Measurements from ENCODE around the gene VPS13D. TPM values are rescaled to one million over a fixed set of nuclear protein-coding genes. Genes with fewer than 3 reads are reported as not detected.

Gene VPS13D
- total RNA-seq, 1 experiment from 2014 or later: 20.2 TPM

DNA sequence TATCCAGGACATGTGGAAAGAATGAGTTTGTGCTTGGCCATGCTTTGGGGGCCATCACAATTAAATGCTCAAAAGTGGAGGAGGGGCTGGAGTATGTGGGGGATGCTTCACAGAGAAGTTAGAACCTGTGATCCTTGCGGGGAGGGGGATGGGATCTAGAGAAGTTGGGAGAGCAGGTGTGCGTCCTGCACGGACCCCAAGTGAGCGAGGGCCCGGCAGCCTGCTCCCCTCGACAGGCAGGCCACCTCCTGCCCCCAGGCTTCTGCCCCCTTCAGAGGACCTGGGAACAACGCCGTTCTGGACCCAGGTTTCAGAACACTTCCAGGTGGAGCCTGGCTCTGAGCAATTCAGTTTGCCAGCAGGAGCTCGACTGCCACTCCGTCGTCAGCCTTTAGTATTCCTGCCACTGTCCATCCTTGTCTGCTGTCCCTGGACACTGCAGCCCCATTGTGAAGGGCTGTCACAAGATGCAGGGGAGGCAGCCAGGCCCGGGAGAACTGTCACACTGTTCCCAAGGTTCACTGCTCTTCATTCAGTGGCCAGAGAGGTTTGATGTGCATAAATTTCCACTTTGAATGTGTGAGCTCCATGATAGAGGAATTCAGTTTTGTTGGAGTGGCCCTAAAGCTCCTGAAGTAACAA, 275.9 kb downstream of the VPS13D start:
- TF ChIP-seq CTCF (conservative IDR thresholded peaks at IDR 0.05): no peak
- no peak overlapping the region for H3K4me3 Mint-ChIP-seq
- no peak overlapping the region for H2BK5ac ChIP-seq (ENCODE audit: insufficient read length, low read length)
- no peak overlapping the region for H2AK5ac ChIP-seq (ENCODE audit: insufficient read length, low read length)
- no peak overlapping the region; a peak in 2 of 7 replicates for H3K27ac Mint-ChIP-seq
- no peaks in the 10 kb centered on the region for H3K79me1 ChIP-seq (ENCODE audit: insufficient read depth, low read depth, low read length, poor library complexity, severe bottlenecking)
- H2BK120ac ChIP-seq (ENCODE audit: low read depth, low read length, poor library complexity, severe bottlenecking): no peak overlapping the region
- no peaks in the 10 kb centered on the region for H3K27me3 Mint-ChIP-seq (ENCODE audit: low read depth)
- no peak overlapping the region for H4K5ac ChIP-seq (ENCODE audit: insufficient read length, low read depth, low read length)
- no peak overlapping the region for H3K4me2 ChIP-seq (ENCODE audit: insufficient read depth, insufficient read length, low read length)
- peaks cover 18 to 44% of the 10 kb centered on the region in 2 experiments for H3K4me1 Mint-ChIP-seq
- no peak overlapping the region for H4K8ac ChIP-seq (replicated peaks; ENCODE audit: insufficient read length, low read depth, low read length)
- H3K9me3 ChIP-seq (ENCODE audit: control insufficient read depth, low read depth, low read length): no peaks in the 10 kb centered on the region
- no peak overlapping the region for H3K9ac ChIP-seq (ENCODE audit: extremely low read depth, insufficient read length, low read length)
- no peak overlapping the region for H2BK20ac ChIP-seq (ENCODE audit: low read depth, low read length, poor library complexity, severe bottlenecking)
- H3K14ac ChIP-seq (ENCODE audit: insufficient read depth, low read length): no peak overlapping the region
- no peak overlapping the region for H3K27ac ChIP-seq (ENCODE audit: insufficient read length, low read depth, low read length)
- no peak overlapping the region for H3T11ph ChIP-seq (ENCODE audit: low read length)
- H3K23me2 ChIP-seq (ENCODE audit: insufficient read length, low read depth, low read length, poor library complexity, severe bottlenecking): no peaks in the 10 kb centered on the region
- no peak overlapping the region for H3K4ac ChIP-seq (ENCODE audit: low read depth, low read length)
- WGBS (ENCODE audit: extremely low coverage, insufficient read length, low lambda C conversion rate): no CpG with 5 or more reads among the region's 12 CpGs
- H2BK12ac ChIP-seq (ENCODE audit: insufficient read length, low read depth, low read length): no peak overlapping the region
- H3K79me2 ChIP-seq (ENCODE audit: insufficient read depth, low read length): no peaks in the 10 kb centered on the region
- no peak overlapping the region for H3K56ac ChIP-seq (ENCODE audit: insufficient read length, low read depth, low read length)
- H3K36me3 Mint-ChIP-seq (ENCODE audit: insufficient read depth in 1 of 3, low read depth in 3 of 3): peaks cover 0 to 8% (median 7%) of the 10 kb centered on the region in 3 experiments; a peak in 5 of 7 replicates
- H4K91ac ChIP-seq (ENCODE audit: insufficient read length, low read depth, low read length): no peak overlapping the region
- H3K4me1 ChIP-seq (ENCODE audit: insufficient read depth, low read length): peaks cover 4% of the 10 kb centered on the region
- H4K20me1 ChIP-seq (ENCODE audit: control insufficient read depth, insufficient read depth, insufficient read length): no peaks in the 10 kb centered on the region
- H2AFZ ChIP-seq (ENCODE audit: low read length): no peak overlapping the region
- H2BK15ac ChIP-seq (ENCODE audit: low read depth, low read length): no peak overlapping the region
- no peak for DNase-seq
- H3K23ac ChIP-seq (ENCODE audit: insufficient read length, low read depth, low read length): no peak overlapping the region
- no peak overlapping the region for H3K18ac ChIP-seq (ENCODE audit: insufficient read length, low read depth, low read length)
- no peaks in the 10 kb centered on the region for H3K27me3 ChIP-seq (ENCODE audit: insufficient read depth, low read length)
- H3K9me3 Mint-ChIP-seq: no peaks in the 10 kb centered on the region

Measured in H9 (cell line).